Activated T-cell treated with anti-CD3 and anti-CD28 coated beads for 4 hours (primary cell): ENCODE measurements around the gene FN3KRP.
A peak's percentile ranks its signal among the peaks of the same experiment; 100 is the strongest.

ENCODE experiments used
- DNase-seq: peaks from one replicate; pipeline ENCODE4 v3.0.0-alpha.2; 2020

The FN3KRP gene

DNA sequence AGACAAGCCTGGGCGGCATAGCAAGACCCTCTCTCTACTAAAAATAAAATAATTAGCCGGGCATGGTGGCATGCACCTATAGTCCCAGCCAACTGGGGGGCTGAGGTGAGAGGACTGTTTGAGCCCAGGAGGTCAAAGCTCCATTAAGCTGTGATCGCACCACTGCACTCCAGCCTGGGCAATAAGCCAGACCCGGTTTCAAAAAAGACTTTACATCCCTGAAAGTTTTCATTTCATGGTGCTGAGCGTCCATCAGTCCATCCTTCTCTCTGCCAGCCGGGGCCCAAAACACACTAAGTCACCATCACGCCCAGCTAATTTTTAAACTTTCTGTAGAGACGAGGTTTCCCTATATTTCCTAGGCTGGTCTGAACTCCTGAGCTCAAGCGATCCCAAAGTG, 28.6 kb upstream of the FN3KRP start:
- DNase-seq = no peak

GRCh38 chr17:82689077-82689476, 27.4 kb upstream of the FN3KRP start:
- DNase-seq = no peak

GRCh38 chr17:82690786-82691489, 25.6 kb upstream of the FN3KRP start:
- no peak for DNase-seq

DNA sequence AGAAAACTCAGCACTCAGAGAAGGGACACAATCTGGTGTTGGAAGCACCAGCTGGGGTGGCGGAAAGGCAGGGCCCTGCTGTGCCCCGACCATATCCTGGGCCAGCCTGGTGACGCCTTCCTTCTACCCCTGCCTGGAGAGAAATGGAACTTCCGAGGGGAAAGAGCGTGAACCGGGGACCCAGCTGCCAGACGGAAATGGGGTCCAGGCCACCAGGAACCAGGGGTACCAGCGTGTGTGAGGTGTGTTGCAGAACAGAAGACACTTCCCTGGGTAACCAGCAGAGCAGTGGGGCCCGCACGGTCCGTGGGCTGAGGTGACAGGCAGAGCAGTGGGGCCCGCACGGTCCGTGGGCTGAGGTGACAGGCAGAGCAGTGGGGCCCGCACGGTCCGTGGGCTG, 24.8 kb upstream of the FN3KRP start:
- DNase-seq = no peak

DNA sequence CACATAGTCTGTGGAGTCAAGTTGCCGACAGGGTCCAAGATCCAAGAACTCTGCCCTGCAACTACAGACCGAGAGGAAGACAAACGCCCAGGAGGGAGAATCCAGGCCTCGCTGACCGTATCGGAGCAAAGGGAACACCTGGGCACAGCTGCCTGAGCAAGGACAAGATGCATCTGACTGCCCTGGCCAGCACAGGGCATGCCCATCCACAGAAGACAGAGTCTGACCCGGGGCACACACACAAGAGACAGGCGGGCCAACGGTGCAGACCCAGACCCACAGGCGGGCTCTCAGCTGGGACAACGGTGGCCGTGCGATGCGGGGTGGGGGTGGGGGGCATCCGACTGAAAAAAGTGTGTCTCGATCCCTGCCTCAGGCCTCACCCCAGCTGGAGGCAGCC, 24.2 kb upstream of the FN3KRP start:
- DNase-seq = no peak

DNA sequence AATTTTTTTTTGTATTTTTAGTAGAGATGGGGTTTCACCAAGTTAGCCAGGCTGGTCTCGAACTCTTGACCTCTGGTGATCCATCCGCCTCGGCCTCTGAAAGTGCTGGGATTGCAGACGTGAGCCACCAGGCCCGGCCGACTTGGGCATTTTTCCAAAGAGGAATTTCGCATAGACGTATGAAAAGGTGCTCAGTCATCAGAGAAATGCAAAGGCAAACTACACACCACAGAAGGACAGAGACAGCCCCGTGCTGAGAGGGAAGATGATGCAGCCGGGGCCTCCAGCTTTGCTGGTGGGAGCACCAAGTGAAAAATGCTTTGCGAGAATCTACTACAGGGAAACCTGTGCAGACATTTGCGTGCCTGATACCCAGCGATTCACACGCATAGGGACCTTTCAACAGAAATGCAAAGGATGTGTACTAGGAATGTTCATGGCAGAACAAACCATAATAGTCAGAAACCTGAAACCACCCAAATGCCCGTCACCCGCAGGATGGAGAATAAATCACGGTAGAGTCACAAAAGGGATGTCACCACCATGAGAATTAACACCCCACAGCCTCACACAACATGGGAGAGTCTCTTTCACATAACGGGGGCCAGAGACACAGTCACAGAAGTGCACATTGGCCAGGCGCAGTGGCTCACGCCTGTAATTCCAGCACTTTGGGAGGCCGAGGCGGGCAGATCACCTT, 23.2 kb upstream of the FN3KRP start:
- no peak for DNase-seq

- no peak for DNase-seq
Measured at GRCh38 chr17:82694647-82695046, 21.9 kb upstream of the FN3KRP start.

DNA sequence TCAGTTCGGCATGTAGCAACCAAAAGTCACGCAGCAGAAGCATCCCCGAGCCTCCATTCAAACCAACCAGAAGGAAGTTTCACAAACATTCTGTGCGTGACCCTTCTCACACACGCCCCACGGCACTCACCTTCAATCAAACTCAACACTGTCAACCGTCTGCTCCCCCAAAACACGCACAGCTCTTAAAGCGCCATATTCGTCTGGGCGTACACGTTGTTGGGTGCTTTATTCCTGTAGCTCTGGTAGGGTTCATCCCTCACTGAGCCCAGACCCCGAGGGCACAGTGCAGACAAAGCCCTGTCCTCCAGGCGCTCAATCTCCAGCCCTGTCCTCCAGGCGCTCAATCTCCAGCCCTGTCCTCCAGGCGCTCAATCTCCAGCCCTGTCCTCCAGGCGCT, 20.2 kb upstream of the FN3KRP start:
- no peak for DNase-seq

- peak; percentile 5 for DNase-seq
Measured at GRCh38 chr17:82696916-82697807, 19.3 kb upstream of the FN3KRP start.

GRCh38 chr17:82697808-82698064, 18.8 kb upstream of the FN3KRP start:
- no peak for DNase-seq

DNA sequence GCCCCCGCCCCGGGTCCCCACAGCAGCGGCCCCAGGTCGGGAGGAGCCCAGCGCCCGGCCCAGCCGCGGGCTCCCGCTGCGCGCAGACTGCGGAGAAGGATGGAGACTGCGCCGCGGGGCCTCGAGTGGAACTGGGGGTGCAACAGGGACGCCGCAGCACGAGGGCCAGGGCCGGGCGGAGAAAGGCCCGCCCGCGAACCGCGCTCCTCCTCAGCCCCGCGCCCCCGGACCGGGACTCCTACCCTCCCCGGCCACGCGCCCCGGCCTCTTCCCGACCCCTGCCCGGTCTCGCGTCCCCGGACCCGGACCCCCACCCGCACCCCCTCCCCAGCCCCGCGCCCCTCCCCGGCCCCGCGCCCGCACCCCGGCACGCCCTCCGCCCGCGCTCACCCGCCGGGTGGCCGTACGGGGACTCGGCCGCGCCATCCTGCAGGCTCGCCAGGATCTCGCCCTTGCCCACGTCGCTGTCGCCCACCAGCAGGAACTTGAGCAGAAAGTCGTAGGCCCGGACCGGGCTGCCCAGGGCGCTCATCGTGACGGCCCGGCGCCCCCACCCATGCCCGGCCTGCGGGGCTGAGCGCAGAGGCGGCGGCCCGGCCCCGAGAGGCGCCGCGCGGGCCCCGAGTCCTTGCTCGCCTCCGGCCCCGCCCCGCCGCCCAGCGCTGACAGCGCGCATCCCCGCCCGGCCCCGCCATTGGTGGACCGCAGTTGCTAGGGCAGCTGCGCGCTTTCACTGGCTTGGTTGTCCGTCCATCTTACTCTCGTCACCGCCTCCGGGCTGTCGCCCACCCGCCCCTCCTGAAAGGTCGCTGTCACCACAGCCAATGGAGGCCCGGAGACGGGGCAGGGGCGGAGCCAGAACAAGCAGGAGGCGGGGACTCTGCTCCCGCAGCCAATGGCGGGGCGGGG, 18.2 kb upstream of the FN3KRP start, which contains the start of gene RAB40B:
TSS of gene RAB40B (minus strand) at position 634 of the 909 bp plus-strand sequence. CDS start at position 532, 102 bp downstream.
- peak; percentile 97 for DNase-seq

- DNase-seq = no peak
Measured at GRCh38 chr17:82698974-82699442, 17.5 kb upstream of the FN3KRP start.

DNA sequence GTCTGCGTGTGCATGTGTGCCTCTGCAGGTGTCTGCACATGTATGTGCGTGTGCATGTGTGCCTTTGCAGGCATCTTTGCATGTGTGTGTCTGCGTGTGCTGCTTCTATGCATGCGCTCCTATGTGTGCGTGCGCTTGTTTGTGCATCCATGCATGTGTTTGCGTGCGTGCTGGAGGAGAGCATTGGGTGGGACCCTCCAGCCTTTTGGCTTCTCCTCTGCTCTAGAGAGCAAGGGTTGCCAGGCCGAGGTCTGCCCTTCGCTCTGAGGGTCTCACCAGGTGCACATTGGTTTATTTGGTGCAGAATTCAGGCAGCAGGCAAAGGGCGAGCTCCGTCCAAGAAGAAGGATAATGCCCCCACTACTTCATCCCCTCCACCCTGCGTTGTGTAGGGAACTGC, 17.0 kb upstream of the FN3KRP start:
- no peak for DNase-seq

GRCh38 chr17:82702231-82702927, 14.1 kb upstream of the FN3KRP start:
- DNase-seq = no peak

DNA sequence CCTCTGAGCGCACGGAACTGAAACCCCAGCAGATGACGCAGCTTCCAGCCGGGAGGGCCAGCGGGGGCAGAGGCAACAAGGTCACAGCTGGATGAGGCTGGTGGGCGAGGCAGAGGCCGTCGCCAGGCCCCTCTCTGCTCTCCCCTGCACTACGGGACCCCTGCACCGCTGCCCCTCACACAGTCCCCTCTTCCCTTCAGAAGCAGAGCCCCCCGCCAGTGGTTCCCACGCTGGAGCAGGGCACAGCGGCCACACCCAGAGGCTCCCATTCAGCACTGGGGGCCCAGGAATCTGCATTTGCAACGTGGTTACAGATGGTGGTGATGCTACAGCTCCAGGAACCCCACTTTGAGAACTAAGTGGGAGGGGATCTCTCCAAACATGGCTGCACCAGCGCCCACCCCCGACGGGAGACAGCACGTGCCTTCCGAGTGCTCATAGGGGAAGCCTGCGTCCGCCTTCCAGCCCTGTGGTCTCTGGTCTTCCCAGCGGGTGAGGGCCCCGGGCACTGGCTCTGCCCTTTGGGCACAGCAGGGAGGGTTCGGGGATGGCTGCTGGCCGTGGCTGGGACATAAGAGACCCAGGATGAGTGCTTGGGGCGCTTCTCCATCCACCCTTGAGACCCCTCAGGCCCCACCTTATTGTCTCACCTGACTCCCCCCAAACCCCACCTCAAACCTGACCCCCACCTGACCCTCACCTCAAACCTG, 13.3 kb upstream of the FN3KRP start:
- DNase-seq = no peak

DNA sequence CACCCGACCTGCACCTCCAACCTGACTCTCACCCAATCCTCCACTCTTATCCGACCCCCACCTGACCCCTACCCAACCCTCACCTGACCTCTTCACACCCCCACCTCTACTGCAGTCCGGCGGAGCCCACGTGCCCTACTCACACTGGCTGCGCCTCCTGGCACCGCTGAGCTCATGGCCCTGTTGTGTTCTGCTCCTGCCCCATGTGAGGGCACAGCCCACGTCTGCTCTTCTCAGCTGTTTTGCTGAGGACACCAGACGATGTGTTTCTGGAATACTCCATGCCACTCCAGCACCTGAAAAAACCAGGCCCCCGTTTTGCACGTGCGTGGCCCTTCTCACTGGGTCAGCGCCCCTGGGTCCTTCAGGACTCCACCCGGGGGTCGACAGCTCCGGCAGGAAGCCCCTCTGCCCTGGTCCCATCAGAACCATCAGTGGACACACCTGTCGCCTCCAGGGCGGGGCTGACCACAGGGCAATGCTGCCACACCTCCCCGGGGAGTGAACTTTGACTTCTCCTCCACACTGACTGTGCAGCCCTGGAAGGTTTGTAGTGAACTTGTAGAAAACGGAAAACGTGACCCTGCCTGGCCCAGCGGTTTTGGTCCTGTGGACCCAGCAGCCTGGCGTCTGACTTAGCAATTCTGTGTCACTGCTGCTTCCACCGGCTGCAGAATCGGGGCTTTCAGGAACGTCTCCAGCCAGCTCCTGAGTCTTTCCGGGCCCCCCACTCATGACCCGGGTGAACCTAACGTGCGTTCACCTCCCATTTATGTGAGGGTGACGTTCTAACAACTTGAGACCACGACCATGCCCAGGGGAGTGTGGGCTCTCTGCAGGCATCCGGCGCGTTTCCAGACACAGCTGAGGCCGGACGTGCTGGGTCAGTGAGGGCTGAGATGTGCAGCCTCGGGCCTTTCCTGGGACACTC, 12.3 kb upstream of the FN3KRP start:
- DNase-seq = no peak

DNA sequence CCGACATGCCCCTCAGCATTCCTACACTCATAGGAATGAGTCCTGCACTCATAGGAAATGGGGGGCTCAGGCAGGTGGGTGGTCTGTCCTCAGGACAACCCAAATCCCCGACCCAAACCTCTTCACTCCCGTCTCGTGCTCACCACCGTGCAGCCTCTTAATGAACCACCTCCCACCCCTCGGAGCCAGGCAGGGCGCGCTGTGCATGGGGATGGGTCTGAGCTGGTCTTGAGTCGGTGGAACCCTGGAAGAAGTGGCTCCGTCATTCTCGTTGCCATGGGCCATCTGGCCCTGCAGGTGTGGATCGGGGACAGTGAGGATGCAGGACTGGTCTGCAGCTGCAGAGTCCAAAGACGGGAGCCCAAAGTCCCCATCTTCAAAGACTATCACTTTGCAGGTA, 11.6 kb upstream of the FN3KRP start:
- no peak for DNase-seq

DNA sequence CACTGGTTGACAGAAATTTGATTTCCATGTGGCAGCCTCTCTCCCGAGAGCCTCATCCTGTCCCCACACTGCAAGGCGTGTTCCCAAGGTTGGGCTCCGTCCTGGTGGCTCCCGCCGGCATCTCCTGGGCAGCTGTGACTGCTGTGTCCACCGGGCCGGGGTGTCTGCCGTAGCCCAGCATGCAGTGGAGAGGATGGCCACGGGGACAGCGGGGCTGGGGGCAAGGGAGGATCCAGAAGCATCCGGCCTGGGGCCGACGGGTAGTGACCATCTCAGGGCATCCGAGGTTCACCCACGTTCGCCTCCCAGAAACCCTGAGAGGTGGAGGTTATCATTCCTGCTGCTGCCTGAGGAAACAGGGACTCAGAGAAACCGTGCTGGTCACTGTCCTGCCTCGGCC, 10.8 kb upstream of the FN3KRP start:
- no peak for DNase-seq

- DNase-seq = no peak
Measured at GRCh38 chr17:82709024-82709675, 7.4 kb upstream of the FN3KRP start.
